TTC549 (cell line): ENCODE measurements around the gene ANTXR2.

Experiments
- FAIRE-seq: peaks from 2 replicates; lab custom pipeline; 2012; peaks lifted over from hg19 to GRCh38; lab: Jason Lieb, UNC

ANTXR2 gene

DNA sequence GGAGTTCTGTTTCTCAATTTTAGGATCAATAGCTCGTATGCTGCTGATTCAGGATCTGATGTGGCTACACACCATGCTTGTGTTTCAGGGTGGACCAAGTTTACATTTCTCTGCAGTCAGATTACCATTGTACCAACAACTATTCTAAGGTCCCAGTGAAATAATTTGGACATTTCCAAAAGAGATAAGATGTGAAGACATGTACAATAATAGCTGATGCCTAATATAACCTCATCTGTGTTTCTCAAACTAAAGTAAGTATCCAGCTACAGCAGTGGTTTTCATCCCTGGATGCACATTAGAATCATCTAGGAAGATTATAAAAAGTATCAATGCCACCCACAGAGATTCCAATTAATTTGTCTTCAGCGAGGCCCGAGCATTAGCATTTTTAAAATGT, 209.7 kb downstream of the ANTXR2 start:
- FAIRE-seq = no peak

DNA sequence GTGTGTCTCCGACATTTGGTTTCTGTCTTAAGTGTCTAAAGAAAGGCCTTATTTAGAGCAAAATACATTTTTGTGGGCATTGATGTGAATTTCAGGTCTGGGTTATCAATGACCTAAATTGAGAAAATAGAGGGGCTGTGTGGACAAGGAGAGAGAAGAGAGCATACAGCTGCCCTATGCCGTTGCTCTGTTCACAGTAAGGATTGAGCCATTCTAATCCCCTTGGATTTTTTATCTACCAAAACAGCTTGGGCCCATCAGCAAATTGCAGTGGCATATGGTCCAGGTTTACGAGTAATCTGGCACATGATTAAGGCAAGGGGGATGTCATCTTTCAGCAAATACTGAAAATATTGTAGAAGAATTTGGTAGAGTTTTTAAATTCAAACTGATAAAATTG, 210.2 kb downstream of the ANTXR2 start:
- no peak for FAIRE-seq

DNA sequence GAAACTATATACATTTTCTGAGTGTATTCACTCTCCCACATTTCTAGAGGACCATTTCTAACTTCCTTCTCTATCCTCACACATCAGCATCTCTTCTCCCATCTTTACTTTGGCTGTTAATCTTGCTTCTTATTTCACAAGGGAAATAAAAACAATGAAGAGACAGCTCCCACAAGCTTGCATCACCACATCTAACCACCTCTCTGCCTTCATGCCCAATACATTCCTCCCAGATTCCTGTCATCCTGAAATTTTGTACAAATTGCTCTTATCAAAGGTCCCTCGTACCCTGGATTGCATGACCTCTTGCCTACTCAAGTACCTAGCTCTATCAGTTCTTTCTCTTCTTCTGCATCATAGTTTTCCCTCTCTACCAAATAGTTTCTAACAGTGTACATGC, 215.2 kb downstream of the ANTXR2 start:
- no peak for FAIRE-seq

DNA sequence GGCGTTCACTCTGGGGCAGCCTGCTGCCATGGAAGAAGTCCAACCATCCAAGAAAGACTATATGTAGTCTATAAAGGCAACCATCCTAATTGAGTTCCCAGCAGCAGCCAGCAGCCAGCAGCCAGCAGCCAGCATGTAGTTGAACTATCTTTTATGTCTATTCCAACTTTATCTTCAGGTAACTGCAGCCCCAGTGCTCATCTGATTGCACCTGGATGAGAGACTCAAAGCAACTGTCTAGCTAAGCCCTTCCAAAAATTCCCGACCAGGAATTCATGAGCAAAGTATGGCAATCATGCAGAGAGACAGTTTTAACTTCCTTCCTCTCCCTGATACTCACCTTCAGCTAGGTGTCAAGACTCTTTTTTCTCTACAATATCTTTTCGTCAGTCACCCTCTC, 216.8 kb downstream of the ANTXR2 start:
- no peak for FAIRE-seq

DNA sequence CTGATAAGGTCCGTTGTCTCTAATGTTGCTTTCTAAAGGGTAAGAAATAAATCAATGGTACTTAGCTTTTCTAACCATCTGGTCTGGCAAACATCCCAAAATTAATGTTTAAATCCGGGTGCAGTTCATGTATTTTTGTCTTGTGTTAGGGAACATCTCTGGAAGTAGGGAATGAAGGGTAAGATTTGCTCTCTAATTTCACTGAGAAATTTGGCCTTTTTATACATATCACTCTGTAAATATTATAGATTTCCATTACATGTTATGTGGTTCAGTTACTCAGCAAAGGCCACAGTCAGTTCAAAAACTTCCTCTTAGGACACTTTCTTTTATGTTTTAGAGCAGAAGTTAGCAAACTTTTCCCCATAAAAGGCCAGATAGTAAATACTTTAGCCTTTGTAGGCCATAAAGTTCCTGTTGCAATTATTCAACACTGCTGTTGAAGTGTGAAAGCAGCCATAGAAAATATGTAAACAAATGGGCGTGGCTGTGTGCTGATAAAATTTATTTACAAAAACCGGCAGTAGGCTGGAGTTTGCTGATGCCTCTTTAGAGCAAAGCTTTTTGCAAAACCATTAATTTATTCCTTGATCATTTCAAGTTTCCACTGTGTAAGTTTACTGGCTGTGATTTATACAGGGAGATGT, 218.1 kb downstream of the ANTXR2 start:
- FAIRE-seq = no peak

DNA sequence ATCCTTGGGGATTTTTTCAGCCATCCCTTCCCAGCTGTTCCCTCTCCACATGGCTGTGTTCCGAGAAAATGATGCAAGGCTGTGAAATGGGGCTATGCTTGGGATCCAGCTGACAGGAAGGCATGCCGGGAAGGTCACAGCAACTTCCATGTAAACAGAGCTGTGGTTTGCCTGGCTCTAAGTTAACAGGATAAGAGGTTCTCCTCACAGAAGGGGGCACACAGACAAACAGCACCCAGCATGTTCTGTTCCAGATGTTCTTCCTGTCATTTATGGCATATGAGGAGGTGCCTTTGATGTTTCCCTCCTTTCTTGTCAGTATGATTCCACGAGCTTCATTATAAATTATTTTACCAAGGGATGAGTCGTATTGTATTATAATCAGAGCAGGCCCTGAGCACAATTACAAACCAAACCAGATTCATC, 220.7 kb downstream of the ANTXR2 start:
- no peak for FAIRE-seq

DNA sequence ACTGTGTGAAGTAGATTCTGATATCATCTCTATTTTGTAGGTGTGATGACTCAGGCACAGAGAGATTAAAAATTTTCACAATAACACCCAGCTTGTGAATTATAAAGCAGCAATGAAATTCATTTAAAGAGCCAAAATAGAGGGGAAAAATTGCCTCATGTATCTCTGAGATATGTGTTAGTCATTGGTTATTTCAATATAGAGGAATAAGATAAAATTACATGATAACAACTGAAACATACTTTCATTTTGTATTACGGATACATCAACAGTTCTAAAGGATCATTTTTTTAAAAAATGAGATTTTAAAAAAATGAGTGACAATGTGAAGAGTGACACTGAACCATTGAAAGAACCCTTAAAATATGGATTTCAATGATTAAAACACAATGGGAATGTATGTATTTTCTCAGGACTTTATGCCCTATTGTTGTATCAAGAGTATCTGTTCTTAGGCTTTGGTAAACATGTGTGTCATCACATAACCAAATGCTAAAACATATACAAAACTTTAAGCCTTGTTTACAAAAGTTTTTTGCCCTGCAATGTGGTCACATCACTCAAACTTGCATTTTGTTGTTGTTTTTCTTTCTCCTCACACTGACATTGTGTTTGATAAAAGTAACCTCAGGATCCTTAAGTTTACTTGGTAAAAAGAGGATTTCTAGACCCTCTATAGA, 221.3 kb downstream of the ANTXR2 start:
- no peak for FAIRE-seq
